Measurements from ENCODE around the gene NKAIN2. TPM values are rescaled to one million over a fixed set of nuclear protein-coding genes. Genes with fewer than 3 reads are reported as not detected.

Gene NKAIN2
- total RNA-seq, 2 donors from 2014 or later = 0.29 TPM; not detected in 1

DNA sequence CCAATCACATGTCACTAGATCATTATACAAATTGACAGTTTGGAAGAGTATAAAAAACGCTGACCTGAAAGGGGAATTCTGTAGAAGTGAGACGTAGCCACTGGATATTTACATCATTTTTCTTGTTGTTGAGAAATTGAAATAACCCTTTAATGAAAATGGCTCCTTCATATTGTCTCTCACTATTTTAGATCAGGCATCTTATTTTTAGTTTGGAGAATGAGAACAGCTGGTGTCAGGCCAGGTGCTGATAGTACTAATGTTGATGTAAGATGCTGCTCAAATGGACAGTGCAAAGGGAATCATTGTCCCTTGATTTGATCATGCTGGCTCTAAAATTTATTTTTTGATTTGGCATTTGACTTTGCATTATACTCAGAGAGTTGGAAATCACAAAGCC is 17.4 kb downstream of the NKAIN2 start:
- no peaks in the 10 kb centered on the region for H3K9me3 Mint-ChIP-seq
- H3K4me3 ChIP-seq (ENCODE audit: low read length) = no peak overlapping the region

DNA sequence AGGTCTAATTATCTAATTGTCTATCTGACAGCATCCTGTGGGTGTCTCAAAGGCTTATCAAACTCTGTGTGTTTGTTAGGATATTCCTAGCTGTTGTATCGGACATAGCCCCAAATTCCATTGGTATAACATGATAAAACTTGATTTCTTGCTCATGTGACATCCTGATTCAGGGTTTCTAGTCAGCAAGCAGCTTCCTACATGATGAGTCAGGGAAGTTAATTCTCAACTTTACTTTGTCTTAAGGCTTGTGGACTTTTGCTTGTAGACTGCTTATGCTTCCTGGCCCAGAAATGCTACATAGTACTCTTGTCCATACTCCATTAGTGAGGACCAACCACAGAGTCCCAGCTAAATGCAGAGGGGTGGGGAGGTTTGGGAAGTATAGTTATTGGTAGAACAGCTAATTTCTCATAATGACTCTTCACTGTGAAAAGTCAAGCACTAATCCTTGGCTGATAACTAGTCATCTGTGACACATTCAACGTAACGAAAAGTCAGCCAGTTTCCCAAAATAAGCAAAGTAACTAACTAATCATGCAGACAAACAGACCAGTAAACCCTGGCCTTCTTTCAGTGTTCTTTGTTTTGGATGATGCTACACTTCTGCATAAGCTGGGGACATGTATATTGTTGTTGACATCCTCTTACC is 25.8 kb downstream of the NKAIN2 start:
- Mint-ChIP-seq H3K27me3 (ENCODE audit: insufficient read depth) (peaks cover 84% of the 10 kb centered on the region), H3K27ac (no peak overlapping the region), H3K36me3 (ENCODE audit: low read depth) (no peaks in the 10 kb centered on the region), H3K4me3 (no peak overlapping the region), H3K9me3 (no peaks in the 10 kb centered on the region), H3K4me1 (peaks cover 15% of the 10 kb centered on the region)
- Histone ChIP-seq H3K4me1 (ENCODE audit: control insufficient read depth, insufficient read depth, low read length) (no peaks in the 10 kb centered on the region), H3K9me3 (ENCODE audit: control insufficient read depth, low read length) (no peaks in the 10 kb centered on the region), H3K27ac (ENCODE audit: low read depth, low read length) (no peak overlapping the region), H3K36me3 (ENCODE audit: control insufficient read depth, insufficient read depth, low read length) (no peaks in the 10 kb centered on the region), H3K9ac (ENCODE audit: extremely low read depth, low read length, poor library complexity, severe bottlenecking) (no peak overlapping the region), H3K27me3 (ENCODE audit: control insufficient read depth, insufficient read depth, low read length, poor library complexity, severe bottlenecking) (peaks cover 56% of the 10 kb centered on the region), H3K4me3 (ENCODE audit: low read length) (no peak overlapping the region)
- WGBS, 2 experiments (ENCODE audit: insufficient coverage in 1 of 2, insufficient read length in 1 of 2) = 86 to 100% methylated on average over 3 of the region's 3 CpGs
- DNase-seq = no peak
- TF ChIP-seq CTCF (conservative IDR thresholded peaks at IDR 0.05) = no peak

More for the DNA sequence above, 17.4 kb downstream of the NKAIN2 start:
- TF ChIP-seq CTCF (conservative IDR thresholded peaks at IDR 0.05) = no peak
- no peaks in the 10 kb centered on the region for H3K9me3 ChIP-seq (ENCODE audit: control insufficient read depth, low read length)
- no peak overlapping the region for H3K9ac ChIP-seq (ENCODE audit: extremely low read depth, low read length, poor library complexity, severe bottlenecking)
- Mint-ChIP-seq H3K4me1 (peaks cover 9% of the 10 kb centered on the region), H3K27ac (no peak overlapping the region), H3K36me3 (ENCODE audit: low read depth) (no peaks in the 10 kb centered on the region), H3K27me3 (ENCODE audit: insufficient read depth) (peaks cover 49% of the 10 kb centered on the region), H3K4me3 (no peak overlapping the region)
- no peaks in the 10 kb centered on the region for H3K36me3 ChIP-seq (ENCODE audit: control insufficient read depth, insufficient read depth, low read length)
- DNase-seq = no peak
- no peaks in the 10 kb centered on the region for H3K4me1 ChIP-seq (ENCODE audit: control insufficient read depth, insufficient read depth, low read length)
- H3K27ac ChIP-seq (ENCODE audit: low read depth, low read length) = no peak overlapping the region
- peaks cover 39% of the 10 kb centered on the region for H3K27me3 ChIP-seq (ENCODE audit: control insufficient read depth, insufficient read depth, low read length, poor library complexity, severe bottlenecking)
- WGBS, 2 experiments (ENCODE audit: insufficient coverage in 1 of 2, insufficient read length in 1 of 2) = 80 to 83% methylated on average over 1 to 2 of the region's 2 CpGs

- Mint-ChIP-seq H3K27ac (no peak overlapping the region), H3K4me3 (no peak overlapping the region), H3K36me3 (ENCODE audit: low read depth) (no peaks in the 10 kb centered on the region), H3K27me3 (ENCODE audit: insufficient read depth) (peaks cover 84% of the 10 kb centered on the region), H3K4me1 (peaks cover 15% of the 10 kb centered on the region), H3K9me3 (no peaks in the 10 kb centered on the region)
- H3K9ac ChIP-seq (ENCODE audit: extremely low read depth, low read length, poor library complexity, severe bottlenecking) = no peak overlapping the region
- no peak overlapping the region for H3K4me3 ChIP-seq (ENCODE audit: low read length)
- H3K4me1 ChIP-seq (ENCODE audit: control insufficient read depth, insufficient read depth, low read length) = no peaks in the 10 kb centered on the region
- no peak for TF ChIP-seq CTCF (conservative IDR thresholded peaks at IDR 0.05)
- no peaks in the 10 kb centered on the region for H3K36me3 ChIP-seq (ENCODE audit: control insufficient read depth, insufficient read depth, low read length)
- H3K9me3 ChIP-seq (ENCODE audit: control insufficient read depth, low read length) = no peaks in the 10 kb centered on the region
- H3K27me3 ChIP-seq (ENCODE audit: control insufficient read depth, insufficient read depth, low read length, poor library complexity, severe bottlenecking) = peaks cover 56% of the 10 kb centered on the region
- peak overlapping the region; percentile 69 for H3K27ac ChIP-seq (ENCODE audit: low read depth, low read length)
- 5 to 10% methylated on average over 3 of the region's 3 CpGs for WGBS, 2 experiments (ENCODE audit: insufficient coverage in 1 of 2, insufficient read length in 1 of 2)
- DNase-seq = peak; percentile 41
Measured at GRCh38 chr6:123830120-123830519, 26.5 kb downstream of the NKAIN2 start.
